Measurements from ENCODE around the gene PPDPF.

DNA sequence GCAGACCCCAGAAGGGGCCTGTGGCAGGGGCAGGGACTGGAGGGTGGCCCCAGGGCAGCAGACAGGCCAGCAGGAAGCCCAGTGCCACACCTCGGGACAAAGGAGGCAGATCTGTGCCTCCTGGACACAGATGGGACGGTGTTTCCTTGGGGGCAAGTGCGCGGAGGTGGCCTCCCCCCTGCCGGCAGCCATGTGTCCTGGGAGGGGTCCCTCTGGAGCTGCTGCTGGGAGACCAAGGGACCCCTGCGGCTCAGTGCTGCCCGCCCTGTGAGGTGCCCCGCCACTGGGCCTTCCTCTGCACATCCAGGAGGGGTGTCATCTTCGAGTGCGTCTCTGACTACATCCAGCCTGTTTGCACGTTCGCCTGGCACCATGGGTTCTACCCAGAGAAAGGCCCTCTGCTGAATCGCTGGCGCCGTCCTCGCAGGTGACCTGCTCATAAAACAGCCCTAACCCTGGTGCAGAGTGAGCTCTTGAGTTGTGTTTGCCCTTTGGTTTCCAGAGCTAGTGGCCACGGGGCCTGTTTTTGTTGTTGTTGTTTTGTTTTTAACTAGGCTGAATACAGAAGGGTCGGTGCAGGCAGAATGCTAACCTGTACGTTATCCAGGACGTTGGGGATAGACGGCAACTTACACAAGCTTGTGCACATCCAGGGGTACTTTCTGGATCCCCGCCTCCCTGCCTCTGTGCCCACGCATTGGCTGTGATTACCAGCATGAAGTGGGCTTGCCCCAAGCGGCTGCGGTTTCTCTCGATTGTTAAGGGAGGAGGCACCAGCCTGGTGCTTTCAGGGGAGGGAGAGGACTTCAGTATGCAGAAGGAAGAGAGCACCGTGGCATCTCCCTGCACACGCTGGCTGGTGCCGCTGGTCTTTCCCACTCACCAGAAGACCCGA is 46.8 kb upstream of the PPDPF start:
- TF ChIP-seq POLR2AphosphoS5 (IDR thresholded peaks at IDR 0.05; ENCODE audit: low read depth) = no peak
- TF ChIP-seq, protein P1, sequence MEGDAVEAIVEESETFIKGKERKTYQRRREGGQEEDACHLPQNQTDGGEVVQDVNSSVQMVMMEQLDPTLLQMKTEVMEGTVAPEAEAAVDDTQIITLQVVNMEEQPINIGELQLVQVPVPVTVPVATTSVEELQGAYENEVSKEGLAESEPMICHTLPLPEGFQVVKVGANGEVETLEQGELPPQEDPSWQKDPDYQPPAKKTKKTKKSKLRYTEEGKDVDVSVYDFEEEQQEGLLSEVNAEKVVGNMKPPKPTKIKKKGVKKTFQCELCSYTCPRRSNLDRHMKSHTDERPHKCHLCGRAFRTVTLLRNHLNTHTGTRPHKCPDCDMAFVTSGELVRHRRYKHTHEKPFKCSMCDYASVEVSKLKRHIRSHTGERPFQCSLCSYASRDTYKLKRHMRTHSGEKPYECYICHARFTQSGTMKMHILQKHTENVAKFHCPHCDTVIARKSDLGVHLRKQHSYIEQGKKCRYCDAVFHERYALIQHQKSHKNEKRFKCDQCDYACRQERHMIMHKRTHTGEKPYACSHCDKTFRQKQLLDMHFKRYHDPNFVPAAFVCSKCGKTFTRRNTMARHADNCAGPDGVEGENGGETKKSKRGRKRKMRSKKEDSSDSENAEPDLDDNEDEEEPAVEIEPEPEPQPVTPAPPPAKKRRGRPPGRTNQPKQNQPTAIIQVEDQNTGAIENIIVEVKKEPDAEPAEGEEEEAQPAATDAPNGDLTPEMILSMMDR (IDR thresholded peaks at IDR 0.05; ENCODE audit: insufficient read depth, low read length) = no peak
- TF ChIP-seq REST (IDR thresholded peaks at IDR 0.05; ENCODE audit: insufficient replicate concordance, low read depth) = no peak
- TF ChIP-seq GABPA (IDR thresholded peaks at IDR 0.05; ENCODE audit: low read depth) = no peak

Measured in HL-60 (cell line).